GM18507 (cell line): Measurements from ENCODE around the gene SPTBN4.
"Not testable (repeated sequence)": the region's sequence is repeated elsewhere in the genome, so short reads cannot be mapped to it uniquely, and the experiment has no call there.

Experiments
- DNase-seq: peaks from one replicate; pipeline ENCODE4 v3.0.0; 2011; ENCODE audit warnings: low read depth; ENCODE audit not compliant: insufficient read length; ENCODE audit errors: extremely low spot score
- FAIRE-seq: peaks from 2 replicates; lab custom pipeline; 2011; peaks lifted over from hg19 to GRCh38; lab: Jason Lieb, UNC

The SPTBN4 gene

GRCh38 chr19:40621966-40622772 lies 155.4 kb downstream of the SPTBN4 start:
- no peak for DNase-seq
- no peak for FAIRE-seq

- no peak for DNase-seq
- FAIRE-seq, result no peak
Observed at GRCh38 chr19:40622773-40623075, 155.9 kb downstream of the SPTBN4 start.

GRCh38 chr19:40623403-40624251 lies 156.8 kb downstream of the SPTBN4 start:
- FAIRE-seq, result no peak
- no peak for DNase-seq

GRCh38 chr19:40624369-40625153 lies 157.8 kb downstream of the SPTBN4 start:
- not testable (repeated sequence) for FAIRE-seq, DNase-seq

- no peak for FAIRE-seq
- no peak for DNase-seq
Observed at GRCh38 chr19:40625406-40626120, 158.8 kb downstream of the SPTBN4 start.
